ENCODE results near the gene SLC2A5. TPM values are rescaled to one million over a fixed set of nuclear protein-coding genes. Genes with fewer than 3 reads are reported as not detected.

SLC2A5 gene
- total and polyA plus RNA-seq, 10 donors: 2.9 to 23.6 (median 6.9) TPM

DNA sequence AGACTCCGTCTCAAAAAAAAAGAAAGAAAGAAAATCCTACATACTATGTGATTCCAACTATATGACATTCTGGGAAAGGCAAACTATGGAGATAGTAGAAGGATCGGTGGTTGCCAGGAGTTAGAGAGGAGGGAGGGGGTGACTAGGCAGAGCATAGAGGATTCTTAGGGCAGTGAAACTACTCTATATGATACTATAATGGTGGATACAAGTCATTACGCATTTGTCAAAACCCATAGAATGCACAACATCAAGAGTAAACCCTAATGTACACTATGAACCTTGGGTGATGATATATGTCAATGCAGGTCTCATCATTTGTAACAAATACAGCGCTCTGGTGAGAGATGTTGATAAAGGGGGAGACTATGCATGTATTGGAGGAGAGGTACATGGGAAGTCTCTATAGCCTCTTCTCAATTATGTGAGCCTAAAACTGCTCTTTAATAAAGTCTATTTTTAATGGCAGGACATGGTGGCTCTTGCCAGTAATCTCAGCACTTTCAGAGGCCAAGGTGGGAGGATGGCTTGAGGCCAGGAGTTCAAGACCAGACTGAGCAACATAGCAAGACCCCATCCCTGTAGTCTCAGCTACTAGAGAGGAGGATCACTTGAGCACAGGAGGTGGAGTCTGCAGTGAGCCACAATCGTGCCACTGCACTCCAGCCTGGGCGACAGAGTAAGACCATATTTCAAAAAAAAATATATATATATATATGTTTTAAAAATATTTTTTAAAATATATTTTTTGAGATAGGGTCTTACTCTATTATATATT, 17.0 kb downstream of the SLC2A5 start:
- Histone ChIP-seq H3K27ac (no peak overlapping the region), H3K9me3 (no peaks in the 10 kb centered on the region), H3K27me3 (replicated peaks in 1 of 7) (no peaks in the 10 kb centered on the region), H3K36me3 (peaks cover 0 to 20% (median 0%) of the 10 kb centered on the region in 6 donors), H3K4me3 (no peak overlapping the region), H3K4me1 (no peaks in the 10 kb centered on the region)
- intact Hi-C loops (cut with DNase I; ENCODE audit: low total_unique reads): no loop called here
- TF ChIP-seq CTCF (IDR thresholded peaks at IDR 0.05 in 8 of 11, conservative IDR thresholded peaks at IDR 0.05 in 3 of 11): no peak
- no peak for TF ChIP-seq POLR2A (IDR thresholded peaks at IDR 0.05)
- no peak for TF ChIP-seq POLR2AphosphoS5 (IDR thresholded peaks at IDR 0.05)
- 91 to 95% (median 94%) methylated on average over 6 of the region's 6 CpGs for WGBS, 5 donors
- DNase-seq: no peak

- H3K27ac ChIP-seq: no peak overlapping the region
- H3K4me3 ChIP-seq: no peak overlapping the region
- H3K4me1 ChIP-seq: no peaks in the 10 kb centered on the region
- DNase-seq: no peak
- WGBS, 5 donors: 73 to 93% (median 85%) methylated on average over 1 of the region's 1 CpG
- TF ChIP-seq POLR2AphosphoS5 (IDR thresholded peaks at IDR 0.05) (no peak), CTCF (IDR thresholded peaks at IDR 0.05 in 8 of 11, conservative IDR thresholded peaks at IDR 0.05 in 3 of 11) (no peak), POLR2A (IDR thresholded peaks at IDR 0.05) (no peak)
- no peaks in the 10 kb centered on the region for H3K27me3 ChIP-seq (replicated peaks in 1 of 7)
- intact Hi-C loops (cut with DNase I; ENCODE audit: low total_unique reads): no loop called here
- H3K9me3 ChIP-seq: no peaks in the 10 kb centered on the region
- H3K36me3 ChIP-seq: peaks cover 0 to 16% (median 0%) of the 10 kb centered on the region in 6 donors
Observed at GRCh38 chr1:9051379-9051778, 18.1 kb downstream of the SLC2A5 start.

DNA sequence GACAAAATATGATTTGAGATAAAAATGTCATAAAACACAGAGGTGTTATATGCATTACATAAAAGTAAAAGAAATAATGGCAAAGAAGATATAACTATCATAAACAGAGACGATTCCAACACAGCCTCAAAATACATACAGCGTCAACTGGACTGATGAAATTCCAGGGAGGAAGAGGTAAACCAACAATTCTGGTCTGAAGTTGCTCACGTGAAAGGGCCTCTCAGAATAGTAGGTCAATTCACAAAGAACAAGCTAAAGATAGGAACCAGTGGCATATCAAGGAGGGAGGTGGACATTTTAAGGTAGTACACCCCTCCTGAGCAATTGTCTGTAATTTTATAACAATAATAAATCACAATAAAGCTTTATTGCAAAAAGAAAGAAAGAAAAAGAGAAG, 18.6 kb downstream of the SLC2A5 start:
- DNase-seq: no peak
- intact Hi-C loops (cut with DNase I; ENCODE audit: low total_unique reads): no loop called here
- TF ChIP-seq POLR2A (IDR thresholded peaks at IDR 0.05) (no peak), CTCF (IDR thresholded peaks at IDR 0.05 in 8 of 11, conservative IDR thresholded peaks at IDR 0.05 in 3 of 11) (no peak), POLR2AphosphoS5 (IDR thresholded peaks at IDR 0.05) (no peak)
- WGBS, 5 donors: 48 to 77% (median 69%) methylated on average over 3 of the region's 3 CpGs
- H3K4me3 ChIP-seq: no peak overlapping the region
- H3K4me1 ChIP-seq: no peaks in the 10 kb centered on the region
- no peaks in the 10 kb centered on the region for H3K9me3 ChIP-seq
- peaks cover 0 to 16% (median 0%) of the 10 kb centered on the region in 6 donors for H3K36me3 ChIP-seq
- no peak overlapping the region for H3K27ac ChIP-seq
- no peaks in the 10 kb centered on the region for H3K27me3 ChIP-seq (replicated peaks in 1 of 7)

DNA sequence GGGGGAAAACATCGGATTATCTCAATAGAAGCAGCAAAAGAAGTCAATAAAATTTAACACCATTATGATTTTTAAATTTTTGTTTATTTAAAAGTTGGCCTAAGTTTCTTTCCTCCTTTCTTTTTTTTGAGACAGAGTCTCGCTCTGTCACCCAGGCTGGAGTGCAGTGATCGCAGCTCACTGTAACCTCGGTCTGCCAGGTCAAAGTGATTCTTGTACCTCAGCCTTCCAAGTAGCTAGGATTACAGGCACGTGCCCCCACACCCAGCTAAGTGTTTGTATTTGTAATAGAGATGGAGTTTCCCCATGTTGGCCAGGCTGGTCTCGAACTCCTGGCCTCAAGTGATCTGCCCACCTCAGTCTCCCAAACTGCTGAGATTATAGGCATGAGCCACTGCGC, 20.9 kb downstream of the SLC2A5 start:
- TF ChIP-seq POLR2AphosphoS5 (IDR thresholded peaks at IDR 0.05) (no peak), CTCF (IDR thresholded peaks at IDR 0.05 in 8 of 11, conservative IDR thresholded peaks at IDR 0.05 in 3 of 11) (no peak), POLR2A (IDR thresholded peaks at IDR 0.05) (no peak)
- Histone ChIP-seq H3K4me3 (no peak overlapping the region), H3K27ac (no peak overlapping the region), H3K9me3 (no peaks in the 10 kb centered on the region), H3K36me3 (peaks cover 0 to 16% (median 0%) of the 10 kb centered on the region in 6 donors), H3K27me3 (replicated peaks in 1 of 7) (no peaks in the 10 kb centered on the region), H3K4me1 (no peaks in the 10 kb centered on the region)
- intact Hi-C loops (cut with DNase I; ENCODE audit: low total_unique reads): no loop called here
- 78 to 90% (median 87%) methylated on average over 7 of the region's 7 CpGs for WGBS, 5 donors
- DNase-seq: peak; percentile 6

Data from spleen (tissue), 11 donors.